NCI-H1436 (cell line): ENCODE data around the gene S100PBP.

Experiments
- DNase-seq: peaks from one replicate; lab custom pipeline; 2025; lab: John Stamatoyannopoulos, UW

The S100PBP gene

GRCh38 chr1:32888677-32889420, 71.4 kb downstream of the S100PBP start:
- DNase-seq, result no peak

- DNase-seq, result no peak
Measured at GRCh38 chr1:32889731-32890278, 72.4 kb downstream of the S100PBP start.

DNA sequence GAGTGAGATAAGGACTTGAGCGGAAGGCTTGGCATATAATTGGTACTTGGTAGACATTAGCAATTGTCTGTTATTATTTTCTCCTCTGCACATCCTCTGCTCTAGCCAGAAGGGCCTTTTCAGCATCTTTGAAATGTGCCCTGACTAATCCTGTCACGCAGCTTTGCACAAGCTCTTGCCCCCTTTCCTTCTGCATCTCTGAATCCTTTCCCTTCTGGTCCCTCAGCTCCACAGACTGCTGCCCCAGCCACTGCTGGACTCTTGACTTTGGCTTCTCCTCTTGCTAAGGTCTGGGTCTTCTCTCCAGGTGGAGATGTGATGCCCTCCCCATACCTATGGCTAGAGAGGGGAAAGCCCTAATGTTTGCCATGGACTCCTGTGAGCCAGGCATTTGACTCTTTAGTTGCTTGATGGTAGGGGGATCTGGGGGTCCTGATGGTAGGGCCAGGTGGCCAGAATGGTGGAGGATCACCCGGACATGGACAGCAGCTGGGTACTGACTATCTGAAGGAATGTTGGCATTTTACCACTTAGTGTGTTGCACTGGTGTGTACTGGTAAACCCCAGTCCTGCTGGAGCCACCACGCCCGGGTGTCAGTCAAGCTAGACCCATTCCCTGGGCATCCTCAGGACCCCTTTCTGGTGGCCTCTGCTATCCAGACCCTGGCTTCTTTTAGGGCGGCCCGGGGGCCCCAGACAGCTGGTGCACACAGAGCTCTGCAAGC, 73.2 kb downstream of the S100PBP start:
- no peak for DNase-seq

- DNase-seq, result no peak
Measured at GRCh38 chr1:32891241-32891570, 73.8 kb downstream of the S100PBP start.

DNA sequence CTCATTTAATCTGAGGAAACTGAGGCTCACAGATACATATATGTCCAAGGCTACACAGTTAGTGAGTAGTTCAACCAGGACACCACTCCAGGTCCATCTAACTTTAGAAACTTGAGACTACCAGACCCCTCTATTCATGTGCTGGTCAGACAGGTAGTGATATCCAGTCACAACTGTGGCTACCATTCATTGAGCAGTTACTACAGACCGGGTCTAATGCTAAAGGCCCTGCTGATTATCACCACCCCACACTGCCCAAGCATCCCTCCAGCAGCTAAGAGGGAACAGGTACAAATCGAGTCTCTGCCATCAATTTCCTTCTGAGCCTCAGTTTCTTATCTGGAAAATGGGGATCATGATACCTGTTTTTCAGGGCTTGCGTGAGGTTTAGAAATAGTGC, 74.2 kb downstream of the S100PBP start:
- no peak for DNase-seq

- DNase-seq, result peak; percentile 84
Measured at GRCh38 chr1:32892368-32893197, 75.1 kb downstream of the S100PBP start.

- DNase-seq, result peak; percentile 59
Measured at GRCh38 chr1:32893198-32894018, 76.0 kb downstream of the S100PBP start.

- no peak for DNase-seq
Measured at GRCh38 chr1:32894019-32894600, 76.7 kb downstream of the S100PBP start.

DNA sequence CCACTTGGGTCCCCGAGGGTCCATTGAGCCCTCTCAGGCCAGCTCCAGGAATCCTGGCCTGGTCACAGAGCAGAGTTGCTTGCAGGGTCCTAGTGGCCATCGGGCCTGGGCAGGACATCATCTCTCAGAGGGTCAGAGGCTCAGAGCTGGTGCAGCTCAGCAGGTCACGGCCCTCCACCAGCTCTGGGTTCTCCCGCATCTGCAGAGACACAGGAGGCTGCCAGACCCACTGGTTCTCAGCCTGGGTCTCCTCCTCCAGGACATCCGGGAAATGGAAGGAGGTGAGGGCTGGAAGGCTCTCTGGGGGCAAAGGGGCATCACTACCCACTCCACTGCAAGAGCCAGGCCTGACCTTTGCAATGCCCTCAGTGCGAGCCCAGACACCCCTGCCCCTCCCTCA, 77.2 kb downstream of the S100PBP start:
- no peak for DNase-seq

DNA sequence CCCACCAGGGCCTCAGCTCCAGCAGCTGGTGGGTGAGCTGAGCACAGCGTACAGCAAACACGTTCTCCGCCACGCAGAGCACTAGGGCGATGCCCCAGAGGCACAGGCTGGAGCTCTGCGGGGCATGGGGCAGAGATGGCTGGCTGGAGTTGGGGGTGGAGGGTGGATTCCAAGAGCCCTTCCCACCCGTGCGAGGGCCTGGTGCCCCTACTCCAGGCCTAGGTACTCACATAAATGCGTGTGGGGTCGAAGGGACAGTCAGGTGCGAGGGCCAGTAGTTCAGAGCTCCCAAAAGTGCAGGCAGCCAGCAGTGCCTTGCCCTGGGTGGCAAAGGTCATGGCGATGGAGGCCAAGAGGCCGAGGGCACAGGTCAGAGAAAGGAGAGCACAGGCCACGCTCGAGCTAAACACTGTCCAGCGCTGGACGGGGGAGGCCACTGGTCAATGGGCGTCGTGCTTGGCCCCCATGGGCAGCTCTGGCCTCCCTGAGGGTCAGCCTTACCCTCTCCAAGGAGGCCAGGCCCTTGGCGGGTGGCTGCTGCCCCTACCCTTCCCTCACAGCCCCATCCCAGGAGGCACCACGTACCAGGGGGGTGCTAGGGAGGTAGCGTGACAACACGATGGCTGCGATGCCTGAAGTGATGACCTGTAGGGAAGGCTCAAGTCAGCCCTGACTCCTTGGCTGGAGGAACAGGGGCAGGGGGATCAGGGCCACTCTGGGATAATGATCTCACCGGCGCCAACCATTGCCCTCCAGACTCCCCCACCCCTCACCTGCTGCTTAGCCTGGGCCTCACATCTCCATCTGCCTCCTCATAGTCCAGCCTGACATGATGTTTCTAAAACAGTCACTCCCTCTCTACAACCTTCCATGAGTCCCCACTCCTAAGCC, 78.1 kb downstream of the S100PBP start:
- no peak for DNase-seq

DNA sequence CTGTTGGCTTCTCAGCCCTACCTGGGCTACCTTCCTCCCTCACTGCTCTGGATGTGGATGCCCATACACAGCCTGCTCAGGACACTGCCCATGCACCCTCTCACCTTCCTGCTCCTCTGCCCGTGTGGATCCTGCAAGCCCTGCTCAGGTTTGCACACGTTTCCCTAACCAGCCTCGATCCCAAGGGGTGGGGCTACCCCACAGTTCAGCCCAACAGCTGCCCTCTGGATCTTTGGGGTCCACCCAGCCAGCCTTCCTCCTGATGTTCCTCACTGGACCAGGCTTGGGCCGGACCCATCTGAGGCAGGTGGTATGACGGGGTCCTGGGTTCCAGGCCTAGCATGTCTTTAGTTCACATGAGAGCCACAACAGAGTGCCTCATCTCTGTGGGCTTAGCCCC, 79.0 kb downstream of the S100PBP start:
- DNase-seq, result no peak

DNA sequence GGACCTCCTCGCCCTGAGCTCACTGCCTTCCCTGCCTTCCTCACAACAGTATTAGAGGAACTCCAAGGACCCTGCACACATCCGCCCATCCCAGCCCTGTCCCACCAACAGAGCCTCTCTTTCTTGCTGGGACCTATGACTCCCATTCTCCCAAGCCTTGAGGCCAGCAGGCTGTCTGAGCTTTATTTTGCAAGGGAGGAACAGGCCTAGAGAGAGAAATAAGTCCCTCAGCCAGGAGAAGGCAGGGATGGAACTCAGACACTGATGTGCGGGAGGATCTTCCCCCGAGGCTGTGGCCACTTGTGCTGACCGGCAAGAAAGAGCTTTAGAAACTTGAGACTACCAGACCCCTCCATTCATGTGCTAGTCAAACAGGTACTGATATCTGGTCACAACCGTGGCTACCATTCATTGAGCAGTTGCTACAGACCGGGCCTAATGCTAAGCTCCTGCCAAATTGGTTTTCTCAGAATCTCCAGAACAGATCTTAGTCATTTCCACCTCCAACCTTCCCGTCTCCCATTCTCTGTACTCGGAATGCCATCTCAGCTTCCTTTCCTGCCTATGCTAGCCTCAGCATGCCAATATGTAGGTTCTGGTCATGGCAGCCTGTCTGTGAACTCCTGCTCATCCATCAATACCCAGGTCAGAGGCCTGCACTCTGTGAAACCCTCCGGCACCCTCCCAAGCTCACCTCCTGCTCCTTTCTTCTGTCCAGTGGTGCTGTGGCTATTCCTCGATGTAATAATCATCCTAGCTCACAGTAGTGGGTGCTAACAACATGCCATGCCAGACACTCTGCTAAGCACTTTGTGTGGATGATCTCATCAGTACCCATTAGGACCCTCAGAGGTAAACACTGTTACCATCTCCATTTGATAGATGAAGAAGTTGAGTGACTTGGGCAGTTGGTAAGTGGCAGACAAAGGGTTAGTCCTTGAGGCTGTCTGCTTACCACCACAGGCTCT, 79.9 kb downstream of the S100PBP start:
- DNase-seq, result no peak

GRCh38 chr1:32898056-32898455, 80.6 kb downstream of the S100PBP start:
- DNase-seq, result no peak

GRCh38 chr1:32898958-32899357, 81.5 kb downstream of the S100PBP start:
- no peak for DNase-seq

DNA sequence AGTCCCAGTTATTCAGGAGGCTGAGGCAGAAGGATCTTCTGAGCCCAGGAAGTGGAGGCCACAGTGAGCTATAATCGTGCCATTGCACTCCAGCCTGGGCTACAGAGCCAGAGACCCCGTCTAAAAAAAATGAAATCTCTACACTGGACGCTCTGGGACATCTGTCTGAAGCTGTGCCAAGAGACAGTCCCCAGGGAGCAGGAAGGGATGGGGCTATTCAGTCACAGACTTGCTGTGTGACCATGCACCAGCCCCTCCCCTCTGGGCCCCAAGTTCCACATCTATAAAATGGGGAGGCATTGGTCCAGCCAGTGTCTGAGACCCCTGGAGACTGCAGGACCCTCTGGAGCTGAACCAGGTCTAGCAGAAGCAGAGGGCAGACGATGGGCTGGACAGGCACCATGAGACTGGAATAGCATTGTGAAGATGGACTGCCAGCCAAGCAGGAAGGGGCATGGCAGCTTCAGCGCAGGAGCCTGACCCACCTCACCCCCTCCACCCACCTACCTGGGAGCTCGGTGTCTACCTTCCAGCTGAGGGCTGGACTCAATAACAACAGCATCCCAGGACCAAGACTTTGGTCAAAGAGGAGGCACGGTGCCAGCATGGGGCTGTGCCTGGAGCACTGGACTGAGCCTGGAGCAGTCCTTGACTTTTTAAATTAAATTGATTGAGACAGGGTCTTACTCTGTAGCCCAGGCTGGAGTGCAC, 82.3 kb downstream of the S100PBP start:
- no peak for DNase-seq

- no peak for DNase-seq
Measured at GRCh38 chr1:32900371-32900955, 83.0 kb downstream of the S100PBP start.

GRCh38 chr1:32900956-32901822, 83.7 kb downstream of the S100PBP start, which contains the start of gene TMEM54:
Gene TMEM54, minus strand, starts transcription at chr1:32901389. Its CDS starts 151 bp downstream, at chr1:32901238.
- DNase-seq, result no peak
